Measurements from ENCODE around the gene UBE2O.

Gene UBE2O

DNA sequence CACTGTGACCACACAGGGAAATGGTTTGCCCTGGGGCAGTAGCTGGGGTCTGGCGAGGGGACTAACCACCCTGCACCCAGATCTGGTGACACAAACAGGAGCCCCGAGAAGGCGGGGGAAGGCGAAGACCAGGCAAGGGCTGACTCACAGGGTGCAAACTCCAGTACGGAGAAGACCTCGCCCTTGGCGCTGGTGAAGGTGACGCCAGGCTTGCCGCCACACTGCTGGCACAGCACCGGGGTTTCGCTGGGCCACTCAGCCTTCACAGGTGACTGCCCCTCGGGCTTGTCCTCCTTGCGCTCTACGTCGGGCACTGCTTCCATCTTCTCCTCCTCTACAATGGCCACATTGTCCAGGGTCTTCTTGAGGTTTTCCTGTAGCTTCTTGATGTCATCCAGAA, 57.0 kb downstream of the UBE2O start:
- DNase-seq (ENCODE audit: low read depth in 1 of 2, low spot score in 1 of 2) = no peak

DNA sequence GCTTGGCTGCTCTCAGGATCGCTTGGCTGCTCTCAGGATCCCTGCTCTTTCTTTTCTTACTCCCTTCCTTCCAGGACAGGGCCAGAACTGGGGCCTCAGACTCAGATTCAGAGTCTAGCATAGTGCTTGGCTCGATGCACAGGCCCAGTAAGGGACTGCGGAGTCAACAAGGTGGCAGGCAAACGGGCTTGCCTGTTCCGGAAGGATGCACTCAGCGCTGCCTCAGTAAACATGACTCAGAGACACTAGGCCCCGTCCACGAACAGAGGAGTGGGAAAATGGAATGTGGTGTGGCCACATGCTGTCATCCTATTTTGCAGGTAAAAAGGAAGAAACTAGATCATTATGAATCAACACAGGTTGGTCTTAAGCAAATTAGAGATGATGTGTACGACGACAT, 58.8 kb downstream of the UBE2O start:
- DNase-seq (ENCODE audit: low read depth in 1 of 2, low spot score in 1 of 2) = no peak

DNA sequence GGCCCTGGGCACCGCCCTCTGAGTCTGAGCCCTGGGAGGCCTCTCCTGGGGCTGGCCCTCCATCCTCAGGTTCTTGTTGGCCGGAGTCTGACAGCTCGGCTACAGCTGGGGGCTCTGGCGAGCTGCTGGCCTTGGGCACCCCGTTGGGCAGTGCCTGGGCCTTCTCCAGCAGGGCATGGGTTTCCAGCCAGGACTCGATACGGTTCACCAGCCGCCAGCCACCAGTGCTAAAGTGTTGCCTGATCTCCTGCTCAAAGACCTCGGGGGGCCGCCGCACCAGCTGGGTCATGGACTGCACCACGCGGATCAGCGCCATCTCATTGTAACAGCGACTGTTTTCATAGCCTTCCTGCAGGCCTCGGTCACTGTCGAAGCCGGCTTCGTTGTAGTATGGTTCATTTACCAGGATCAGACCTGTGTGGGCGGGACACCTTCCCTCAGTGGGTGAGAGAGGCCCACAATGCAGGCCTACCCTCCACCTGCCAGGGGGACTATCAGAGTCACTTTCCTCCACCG, 61.7 kb downstream of the UBE2O start:
- no peak for DNase-seq (ENCODE audit: low read depth in 1 of 2, low spot score in 1 of 2)

DNA sequence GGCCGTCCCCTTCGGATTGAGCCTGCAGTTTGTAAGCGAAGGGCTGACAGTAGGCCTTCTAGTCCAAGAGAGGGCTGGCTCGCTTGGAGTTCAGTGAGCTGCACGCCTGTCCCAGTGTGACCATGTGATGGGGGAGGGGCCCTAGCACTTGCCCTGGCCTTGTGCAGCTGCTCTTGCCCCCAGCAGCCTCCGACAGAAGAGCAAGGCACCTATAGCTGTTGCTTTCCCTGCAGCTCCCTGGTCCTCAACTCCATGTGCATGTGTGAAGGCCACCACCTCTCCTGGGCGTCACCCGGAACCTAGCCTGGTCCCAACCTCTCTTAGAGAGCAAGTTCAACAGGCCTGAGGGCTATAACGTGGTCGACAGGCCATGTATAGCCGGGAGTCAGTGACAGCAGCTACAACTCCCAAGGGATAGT, 62.9 kb downstream of the UBE2O start:
- DNase-seq (ENCODE audit: low read depth in 1 of 2, low spot score in 1 of 2) = no peak

DNA sequence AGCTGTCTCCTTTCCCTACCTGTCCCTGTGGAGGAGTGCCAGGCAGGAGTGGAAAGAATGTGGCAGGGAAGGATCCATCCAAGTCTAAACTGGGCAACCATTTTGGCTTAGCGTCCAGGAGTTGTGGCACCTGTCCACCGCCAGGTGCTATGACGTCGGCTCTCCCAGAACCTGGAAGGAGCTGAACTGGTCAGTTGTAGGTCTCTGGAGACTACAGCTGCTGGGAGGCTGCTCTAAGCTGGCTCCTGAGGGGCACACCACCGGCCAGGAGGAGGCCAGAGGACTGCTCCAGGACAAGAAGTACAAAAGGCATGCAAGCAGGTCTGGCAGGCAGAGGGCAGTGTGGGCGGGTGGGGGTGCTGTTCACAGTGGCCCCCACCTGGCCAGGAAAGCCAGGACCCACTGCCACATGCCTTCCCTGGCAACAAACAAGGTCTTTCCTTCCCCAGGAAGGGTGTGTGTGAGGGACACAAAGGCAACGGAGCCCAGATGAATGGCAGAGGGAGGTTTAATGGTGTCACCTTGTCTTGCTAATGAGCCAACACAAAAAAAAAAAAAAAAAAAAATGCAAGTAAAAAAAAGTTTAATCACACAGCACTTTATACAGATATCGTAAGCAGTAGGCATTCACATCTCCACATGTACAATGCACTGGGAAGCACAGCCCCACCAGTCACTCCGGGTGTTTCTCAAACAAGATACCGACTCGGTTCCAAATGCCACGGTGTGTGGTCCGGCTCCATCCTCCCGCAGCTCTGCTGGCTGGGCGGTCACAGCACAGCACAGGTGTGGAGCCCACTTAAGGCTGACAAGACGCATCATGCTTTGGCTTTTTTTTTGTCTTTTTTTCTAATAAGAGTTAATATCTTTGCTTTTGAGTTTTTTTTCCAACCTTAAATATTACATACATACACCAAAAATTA, 63.7 kb downstream of the UBE2O start:
- DNase-seq (ENCODE audit: low read depth in 1 of 2, low spot score in 1 of 2) = no peak

DNA sequence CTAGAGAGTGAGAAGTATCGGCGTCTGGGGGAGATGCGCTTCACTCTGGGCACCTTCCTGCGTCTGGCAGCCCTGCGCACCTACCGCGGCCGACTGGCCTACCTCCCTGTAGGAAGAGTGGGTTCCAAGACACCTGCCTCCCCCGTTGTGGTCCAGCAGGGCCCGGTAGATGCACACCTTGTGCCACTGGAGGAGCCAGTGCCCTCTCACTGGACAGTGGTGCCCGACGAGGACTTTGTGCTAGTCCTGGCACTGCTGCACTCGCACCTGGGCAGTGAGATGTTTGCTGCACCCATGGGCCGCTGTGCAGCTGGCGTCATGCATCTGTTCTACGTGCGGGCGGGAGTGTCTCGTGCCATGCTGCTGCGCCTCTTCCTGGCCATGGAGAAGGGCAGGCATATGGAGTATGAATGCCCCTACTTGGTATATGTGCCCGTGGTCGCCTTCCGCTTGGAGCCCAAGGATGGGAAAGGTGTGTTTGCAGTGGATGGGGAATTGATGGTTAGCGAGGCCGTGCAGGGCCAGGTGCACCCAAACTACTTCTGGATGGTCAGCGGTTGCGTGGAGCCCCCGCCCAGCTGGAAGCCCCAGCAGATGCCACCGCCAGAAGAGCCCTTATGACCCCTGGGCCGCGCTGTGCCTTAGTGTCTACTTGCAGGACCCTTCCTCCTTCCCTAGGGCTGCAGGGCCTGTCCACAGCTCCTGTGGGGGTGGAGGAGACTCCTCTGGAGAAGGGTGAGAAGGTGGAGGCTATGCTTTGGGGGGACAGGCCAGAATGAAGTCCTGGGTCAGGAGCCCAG, 65.8 kb downstream of the UBE2O start:
- DNase-seq (ENCODE audit: low read depth in 1 of 2, low spot score in 1 of 2) = no peak

DNA sequence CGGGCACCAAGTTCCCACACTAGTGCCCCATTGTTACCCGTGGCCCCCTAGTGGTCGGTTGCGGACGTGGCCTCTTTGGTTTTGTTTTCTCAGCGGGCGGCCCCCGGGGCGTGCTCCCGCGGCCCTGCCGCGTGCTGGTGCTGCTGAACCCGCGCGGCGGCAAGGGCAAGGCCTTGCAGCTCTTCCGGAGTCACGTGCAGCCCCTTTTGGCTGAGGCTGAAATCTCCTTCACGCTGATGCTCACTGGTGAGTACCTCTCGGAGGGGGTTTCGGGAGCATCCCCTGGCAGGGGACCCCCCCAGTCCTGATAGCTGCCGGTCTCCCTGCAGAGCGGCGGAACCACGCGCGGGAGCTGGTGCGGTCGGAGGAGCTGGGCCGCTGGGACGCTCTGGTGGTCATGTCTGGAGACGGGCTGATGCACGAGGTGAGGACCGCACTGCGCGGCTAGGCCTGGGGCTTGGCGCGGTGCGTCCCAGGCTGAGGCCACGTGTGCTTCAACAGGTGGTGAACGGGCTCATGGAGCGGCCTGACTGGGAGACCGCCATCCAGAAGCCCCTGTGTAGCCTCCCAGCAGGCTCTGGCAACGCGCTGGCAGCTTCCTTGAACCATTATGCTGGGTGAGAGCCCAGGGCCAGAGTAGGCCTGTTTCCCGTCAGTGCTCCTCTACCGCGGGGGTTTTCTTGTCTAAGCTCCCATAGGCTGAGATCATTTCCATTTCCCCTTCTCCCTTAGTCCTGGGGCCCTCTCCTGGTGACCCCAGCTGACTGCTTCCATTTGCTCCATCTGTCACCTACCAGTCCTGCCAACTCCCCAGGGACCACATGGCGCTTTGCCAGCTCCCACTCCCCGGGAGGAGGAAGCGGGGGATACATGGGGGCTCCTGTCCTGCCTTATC, 66.8 kb downstream of the UBE2O start:
- peak; percentile 66 to 76 for DNase-seq (ENCODE audit: low read depth in 1 of 2, low spot score in 1 of 2)

DNA sequence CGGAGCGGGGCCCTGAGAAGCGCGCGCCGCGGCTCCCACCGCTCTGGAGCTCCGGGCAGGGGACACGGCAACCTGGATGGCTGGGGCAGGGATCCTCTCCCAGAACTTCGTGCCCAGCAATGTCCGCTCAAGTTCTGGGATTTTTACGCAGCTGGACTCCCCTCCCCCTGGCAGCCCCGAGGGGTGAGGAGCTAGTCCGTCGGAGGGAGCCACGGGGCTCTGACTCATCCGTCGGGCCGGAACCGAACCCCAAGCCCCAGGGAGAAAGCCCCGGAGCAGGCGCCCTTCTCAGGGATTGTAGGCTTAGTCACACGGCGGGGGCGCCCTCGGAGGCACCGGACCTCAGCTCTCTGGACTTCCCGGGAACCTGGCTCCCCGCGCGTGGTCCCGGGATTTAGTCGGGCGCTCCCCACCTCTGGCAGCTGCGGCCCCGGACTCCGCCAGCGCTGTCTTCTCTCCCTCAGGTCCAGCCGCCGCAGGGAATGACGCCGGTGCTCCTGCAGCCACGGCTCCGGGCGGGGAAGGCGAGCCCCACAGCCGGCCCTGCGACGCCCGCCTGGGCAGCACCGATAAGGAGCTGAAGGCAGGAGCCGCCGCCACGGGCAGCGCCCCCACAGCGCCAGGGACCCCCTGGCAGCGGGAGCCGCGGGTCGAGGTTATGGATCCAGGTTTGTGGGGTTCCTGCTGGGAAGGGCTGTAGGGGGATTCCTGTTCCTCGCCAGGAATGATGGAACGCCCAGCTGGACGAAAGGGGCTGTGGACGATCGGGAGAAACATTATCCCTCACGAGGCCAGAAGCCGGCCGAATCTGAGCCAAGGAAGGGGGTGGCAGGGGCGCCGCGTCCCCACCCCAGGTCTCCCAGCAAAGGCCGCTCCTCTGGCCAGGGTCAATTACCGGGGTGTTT, 67.7 kb downstream of the UBE2O start:
- peak in 1 of 2 donors; percentile 29 for DNase-seq (ENCODE audit: low read depth in 1 of 2, low spot score in 1 of 2)

DNA sequence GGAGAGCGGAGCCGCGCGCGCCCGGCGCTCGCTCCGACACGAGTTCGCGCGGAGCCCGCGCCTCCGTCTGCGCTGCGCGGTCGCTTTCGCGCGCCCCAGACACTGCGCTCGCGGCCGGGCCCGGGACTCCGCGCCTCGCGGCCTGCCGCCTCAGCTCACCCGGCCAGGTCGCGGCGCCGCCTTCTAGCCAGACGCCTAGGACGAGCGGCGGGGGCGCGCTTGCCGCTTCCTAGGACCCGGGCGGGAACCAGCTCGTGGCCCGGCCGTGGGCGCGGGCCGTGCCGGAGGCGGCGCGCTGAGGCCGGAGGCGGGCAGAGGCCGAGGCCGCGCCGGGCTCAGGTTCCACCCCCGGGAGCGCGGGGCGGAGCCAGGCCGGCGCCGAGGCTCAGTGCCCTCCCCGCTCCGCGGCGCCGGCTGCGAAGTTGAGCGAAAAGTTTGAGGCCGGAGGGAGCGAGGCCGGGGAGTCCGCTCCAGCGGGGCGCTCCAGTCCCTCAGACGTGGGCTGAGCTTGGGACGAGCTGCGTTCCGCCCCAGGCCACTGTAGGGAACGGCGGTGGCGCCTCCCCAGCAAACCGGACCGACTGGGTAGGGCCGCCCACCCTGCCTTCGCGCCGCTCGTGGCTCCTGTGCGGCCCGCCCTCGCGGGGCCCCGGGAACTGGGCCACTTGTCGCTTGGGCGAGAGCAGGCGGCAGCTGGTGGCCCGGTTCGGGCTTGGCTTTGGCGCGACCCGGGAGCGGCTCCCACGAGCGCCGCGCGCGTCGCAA, 68.5 kb downstream of the UBE2O start, which contains the start of gene SPHK1:
SPHK1 (plus strand) TSS at position 388 of the 765 bp plus-strand sequence. CDS start 1,036 bp downstream, outside the sequence.
- DNase-seq (ENCODE audit: low read depth in 1 of 2, low spot score in 1 of 2) = peak; percentile 27 to 62

DNA sequence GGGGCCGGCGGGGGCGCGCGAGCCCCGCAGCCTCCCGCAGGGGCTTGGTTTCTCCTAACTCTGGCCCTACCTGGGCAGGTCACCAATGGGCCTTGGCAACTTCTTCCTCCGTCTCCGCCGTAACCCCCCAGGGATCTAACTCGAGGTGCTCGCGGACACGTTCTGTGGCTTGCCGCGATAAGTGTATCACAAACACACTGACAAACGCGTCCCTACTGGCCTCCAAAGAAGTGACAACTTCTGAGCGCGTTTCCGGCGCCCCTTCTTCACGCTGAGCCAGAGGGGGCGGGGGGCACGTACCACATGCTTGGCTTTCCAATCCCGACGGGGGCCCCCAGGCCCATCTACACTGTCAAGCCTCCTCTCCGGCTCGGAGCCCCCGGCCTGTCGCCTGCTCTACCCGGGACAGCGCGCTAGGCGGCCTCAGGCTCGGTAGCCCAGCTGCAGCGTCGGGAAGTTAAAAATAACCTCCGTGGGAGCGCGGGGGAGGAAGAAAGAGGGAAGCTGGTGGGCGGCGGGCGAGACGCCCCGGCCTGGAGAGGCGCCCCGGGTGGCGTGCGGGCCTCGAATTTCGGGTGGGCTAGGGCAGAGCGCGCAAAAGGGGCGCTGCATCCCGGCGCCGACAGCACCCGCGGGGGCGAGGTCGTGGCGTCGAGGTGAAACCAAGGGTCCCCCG, 69.3 kb downstream of the UBE2O start:
- peak in 1 of 2 donors; percentile 25 for DNase-seq (ENCODE audit: low read depth in 1 of 2, low spot score in 1 of 2)

DNA sequence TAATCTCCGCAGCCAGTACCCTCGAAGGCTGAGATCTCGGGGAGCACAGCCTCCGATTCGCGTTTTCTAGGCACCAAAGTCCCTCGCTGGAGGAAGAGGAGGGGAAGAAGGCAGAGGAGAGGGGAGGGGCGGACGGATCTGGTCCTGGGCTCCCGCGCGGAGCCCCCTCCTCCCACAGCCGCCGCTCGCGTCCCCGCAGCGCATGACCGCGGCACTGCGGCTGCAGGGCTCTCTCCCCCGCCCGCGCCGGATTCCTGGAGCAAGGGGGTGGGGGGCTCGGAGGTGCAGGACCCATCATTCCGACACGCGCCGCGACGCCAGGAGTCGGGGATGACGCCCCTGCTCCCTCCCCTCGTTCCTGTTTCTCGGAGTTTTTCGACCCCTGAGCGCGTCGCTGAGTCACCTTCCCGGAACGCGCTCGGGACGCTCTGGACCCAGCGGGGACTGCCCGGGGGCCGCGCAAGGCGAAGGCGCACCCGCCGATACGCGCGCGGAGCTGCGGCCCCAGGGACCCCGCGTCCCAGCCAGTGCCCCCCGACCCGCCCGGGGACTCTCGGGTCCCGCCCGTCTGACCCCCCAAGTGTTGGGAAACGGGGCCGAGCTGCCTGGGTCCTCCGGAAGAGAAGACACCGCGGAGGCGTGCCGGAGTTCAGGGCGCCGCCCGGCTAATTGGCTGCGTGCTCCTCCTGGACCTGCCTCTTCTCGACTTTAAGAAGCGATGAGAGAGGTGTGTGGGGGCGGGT, 70.0 kb downstream of the UBE2O start:
- peak; percentile 28 to 47 for DNase-seq (ENCODE audit: low read depth in 1 of 2, low spot score in 1 of 2)

DNA sequence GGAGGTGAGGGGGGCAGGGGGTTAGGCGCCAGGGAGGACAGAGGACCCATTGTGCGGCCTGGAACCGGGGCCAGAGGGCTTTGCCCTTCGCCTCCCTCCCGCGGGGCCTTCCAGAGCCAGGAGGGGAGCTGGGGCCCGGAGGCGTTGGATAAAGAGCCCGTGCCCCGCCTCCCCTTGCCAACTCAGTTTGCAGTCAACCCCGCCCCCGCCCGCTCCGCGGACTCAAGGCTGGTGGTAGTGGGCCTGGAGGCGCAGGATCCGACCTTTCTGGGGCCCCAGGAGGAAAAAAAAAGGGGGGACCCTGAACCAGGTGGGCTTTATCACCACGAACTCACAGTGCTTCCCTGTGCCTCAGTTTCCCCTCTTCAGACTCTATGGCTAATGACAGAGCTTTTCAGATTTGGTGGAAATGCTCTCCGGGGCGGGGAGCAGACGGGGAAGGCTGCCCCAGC, 70.6 kb downstream of the UBE2O start:
- peak in 1 of 2 donors; percentile 21 for DNase-seq (ENCODE audit: low read depth in 1 of 2, low spot score in 1 of 2)

DNA sequence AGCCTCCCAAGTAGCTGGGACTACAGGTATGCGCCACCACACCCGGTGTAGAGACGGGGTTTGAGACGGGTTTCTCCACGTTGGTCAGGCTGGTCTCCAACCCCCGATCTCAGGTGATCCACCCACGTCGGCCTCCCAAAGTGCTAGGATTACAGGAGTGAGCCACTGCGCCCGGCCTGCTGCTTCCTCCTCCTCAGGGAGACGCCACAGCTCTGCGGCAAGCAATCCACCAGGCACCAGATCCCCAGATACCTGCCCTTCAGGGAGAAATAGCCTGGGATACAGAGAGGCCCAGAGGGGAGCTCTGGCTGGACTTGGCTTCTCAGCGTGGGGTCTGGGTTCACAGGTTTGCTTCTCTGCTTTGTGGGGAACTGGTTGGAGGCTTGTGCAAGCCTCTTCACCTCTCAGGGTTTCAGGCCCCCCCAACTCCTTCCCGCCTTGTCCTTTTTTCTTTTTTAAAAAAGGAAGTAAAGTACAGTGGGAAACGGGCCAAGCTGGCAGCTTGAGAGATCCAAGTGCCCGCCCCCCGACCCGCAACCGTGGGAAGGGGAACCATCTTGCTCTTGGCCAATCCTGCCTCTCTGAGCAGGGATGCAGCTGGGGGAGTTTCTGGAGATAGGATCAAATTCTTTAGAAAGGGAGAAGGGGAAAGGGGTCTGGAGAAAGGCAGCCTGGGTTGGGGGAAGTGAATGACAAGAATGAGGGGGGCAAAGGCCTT, 71.2 kb downstream of the UBE2O start:
- no peak for DNase-seq (ENCODE audit: low read depth in 1 of 2, low spot score in 1 of 2)

DNA sequence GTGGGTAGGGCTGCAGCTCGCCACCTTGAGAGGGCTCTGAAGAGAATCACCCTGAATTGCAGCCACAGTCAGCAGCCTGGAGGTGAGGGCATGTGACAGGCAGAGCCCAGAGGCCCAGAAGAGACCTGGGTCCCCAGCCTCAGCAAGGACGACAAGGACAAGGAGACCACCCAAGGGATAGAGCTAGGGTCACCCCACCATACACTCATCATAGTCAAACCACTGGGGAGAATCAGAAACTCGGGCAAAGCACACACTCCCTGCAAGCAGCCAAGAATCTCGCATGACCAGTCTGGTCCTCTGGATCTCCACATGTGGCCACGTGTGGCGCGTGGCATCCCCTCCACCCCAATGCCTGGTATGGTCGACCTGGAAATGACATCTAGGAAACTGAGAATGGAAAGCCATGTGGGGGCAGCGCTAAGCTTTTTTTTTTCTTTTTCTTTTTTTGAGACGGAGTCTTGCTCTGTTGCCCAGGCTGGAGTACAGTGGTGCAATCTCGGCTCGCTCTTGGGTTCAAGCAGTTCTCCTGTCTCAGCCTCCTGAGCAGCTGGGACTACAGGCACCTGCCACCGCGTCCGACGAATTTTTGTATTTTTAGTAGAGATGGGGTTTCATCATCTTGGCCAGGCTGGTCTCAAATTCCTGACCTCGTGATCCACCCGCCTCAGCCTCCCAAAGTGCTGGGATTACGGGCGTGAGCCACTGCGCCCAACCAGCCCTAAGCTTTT, 73.1 kb downstream of the UBE2O start:
- no peak for DNase-seq (ENCODE audit: low read depth in 1 of 2, low spot score in 1 of 2)

DNA sequence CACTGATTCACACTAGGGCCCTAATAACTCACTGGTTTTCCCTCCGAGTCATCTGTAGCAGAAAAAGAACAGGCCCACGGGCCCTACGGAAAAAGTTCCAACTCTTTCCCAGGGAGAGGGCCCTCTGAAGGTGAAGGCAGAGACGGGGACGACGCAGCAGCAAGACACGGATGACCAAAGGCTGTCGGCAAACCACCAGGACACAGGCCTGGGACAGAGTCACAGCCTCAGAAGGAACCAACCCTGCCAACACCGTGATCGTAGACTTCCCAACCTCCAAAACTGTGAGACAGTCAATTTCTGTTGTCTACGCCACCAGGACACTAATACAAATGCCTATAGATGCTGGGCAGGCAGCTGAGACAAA, 73.7 kb downstream of the UBE2O start:
- DNase-seq (ENCODE audit: low read depth in 1 of 2, low spot score in 1 of 2) = no peak

DNA sequence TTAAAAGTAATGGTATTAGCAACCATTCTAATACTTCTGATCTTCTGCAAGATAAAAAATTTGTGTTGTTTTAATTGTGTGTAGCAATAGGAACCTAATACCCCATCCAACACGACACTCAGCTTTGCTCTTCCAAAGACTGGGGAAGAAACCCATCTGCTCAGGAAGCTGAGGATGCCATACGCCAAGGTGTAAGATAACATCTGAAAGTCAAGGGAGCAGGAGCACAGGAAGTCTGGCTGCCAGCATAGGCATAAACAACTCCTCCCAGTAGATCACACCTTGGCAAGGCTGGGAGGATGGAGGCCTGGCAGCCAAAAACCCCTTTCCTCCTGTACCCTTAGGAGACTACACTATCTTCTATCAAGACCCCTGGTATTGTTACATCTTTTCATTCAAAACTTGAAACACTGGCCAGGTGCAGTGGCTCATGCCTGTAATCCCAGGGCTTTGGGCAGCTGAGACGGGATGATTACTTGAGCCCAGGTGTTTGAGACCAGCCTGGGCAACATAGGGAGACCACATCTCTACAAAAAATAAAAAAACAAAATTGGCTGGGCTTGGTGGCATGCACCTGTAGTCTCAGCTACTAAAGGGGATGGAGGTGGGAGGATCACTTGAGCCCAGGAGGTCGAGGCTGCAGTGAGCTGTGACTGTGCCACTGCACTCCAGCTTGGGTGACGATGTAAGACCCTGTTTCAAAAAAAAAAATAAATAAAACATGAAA, 74.2 kb downstream of the UBE2O start:
- DNase-seq (ENCODE audit: low read depth in 1 of 2, low spot score in 1 of 2) = no peak

All from stimulated activated CD4-positive, alpha-beta T cell treated with anti-CD3 and anti-CD28 coated beads, Interleukin-15, amount 100 ng/mL, for 1 hour (primary cell).